Body of pancreas (tissue), 4 donors: Measurements from ENCODE around the gene CST9.

Source experiments
- POLR2A ChIP-seq, 3 donors: fragments of 450-650 bp; IDR thresholded peaks; one replicate each; pipeline ENCODE4 v1.6.1; 2016; ENCODE audit warnings: antibody characterized with exemption in 3 of 3, mild to moderate bottlenecking in 2 of 3
- TF ChIP-seq, protein P1 (sequence below), 7 experiments: fragments of 450-650 bp in 4 of 7; fragments of 200-600 bp in 3 of 7; sonication (generic) in 3 of 7; IDR thresholded peaks; one replicate each; pipeline ENCODE4 v1.5.1; 2016 to 2019; ENCODE audit warnings: antibody characterized with exemption in 7 of 7

DNA sequence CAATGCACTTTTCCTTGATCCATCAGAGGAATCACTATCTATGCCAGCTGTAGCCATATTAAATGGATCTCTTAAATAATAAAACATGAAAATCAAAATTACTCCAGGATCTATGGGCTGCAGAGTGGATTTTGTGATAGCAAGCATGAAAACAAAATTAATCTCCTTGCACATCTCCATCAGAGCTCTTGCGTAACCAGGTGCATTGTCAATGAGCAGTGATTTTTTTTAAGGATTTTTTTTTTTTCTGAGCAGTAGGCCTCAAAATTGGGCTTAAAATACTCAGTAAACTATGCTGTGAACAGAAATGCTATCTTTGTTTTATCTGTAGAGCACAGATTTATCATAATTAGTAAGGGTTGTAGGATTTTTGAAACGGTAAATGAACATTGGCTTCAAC is 43.5 kb upstream of the CST9 start:
- TF ChIP-seq, protein P1, sequence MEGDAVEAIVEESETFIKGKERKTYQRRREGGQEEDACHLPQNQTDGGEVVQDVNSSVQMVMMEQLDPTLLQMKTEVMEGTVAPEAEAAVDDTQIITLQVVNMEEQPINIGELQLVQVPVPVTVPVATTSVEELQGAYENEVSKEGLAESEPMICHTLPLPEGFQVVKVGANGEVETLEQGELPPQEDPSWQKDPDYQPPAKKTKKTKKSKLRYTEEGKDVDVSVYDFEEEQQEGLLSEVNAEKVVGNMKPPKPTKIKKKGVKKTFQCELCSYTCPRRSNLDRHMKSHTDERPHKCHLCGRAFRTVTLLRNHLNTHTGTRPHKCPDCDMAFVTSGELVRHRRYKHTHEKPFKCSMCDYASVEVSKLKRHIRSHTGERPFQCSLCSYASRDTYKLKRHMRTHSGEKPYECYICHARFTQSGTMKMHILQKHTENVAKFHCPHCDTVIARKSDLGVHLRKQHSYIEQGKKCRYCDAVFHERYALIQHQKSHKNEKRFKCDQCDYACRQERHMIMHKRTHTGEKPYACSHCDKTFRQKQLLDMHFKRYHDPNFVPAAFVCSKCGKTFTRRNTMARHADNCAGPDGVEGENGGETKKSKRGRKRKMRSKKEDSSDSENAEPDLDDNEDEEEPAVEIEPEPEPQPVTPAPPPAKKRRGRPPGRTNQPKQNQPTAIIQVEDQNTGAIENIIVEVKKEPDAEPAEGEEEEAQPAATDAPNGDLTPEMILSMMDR (IDR thresholded peaks at IDR 0.05), result no peak
- no peak for TF ChIP-seq POLR2A (IDR thresholded peaks at IDR 0.05)
